GM23338 (cell line): ENCODE measurements around the gene PLEKHN1.

ENCODE experiments used
- CREB1 ChIP-seq: fragments of 250-450 bp; sonication (Bioruptor Pico); IDR thresholded peaks from 2 replicates; pipeline ENCODE4 v1.5.0; 2020; ENCODE audit warnings: low read depth, mild to moderate bottlenecking, moderate library complexity
- CTCF ChIP-seq, 2 experiments: fragments of 200-600 bp in 1 of 2; sonication (generic) in 1 of 2; conservative IDR thresholded peaks; 2 replicates each; pipeline versions ENCODE4 v1.5.1 to v1.6.1; 2016 to 2017; ENCODE audit warnings: antibody characterized with exemption in 2 of 2, low read depth in 2 of 2, mild to moderate bottlenecking in 2 of 2, moderate library complexity in 1 of 2
- EZH2 ChIP-seq: fragments of 200-600 bp; sonication (generic); IDR thresholded peaks from one replicate; pipeline ENCODE4 v1.8.0; 2017; ENCODE audit warnings: antibody characterized with exemption, mild to moderate bottlenecking, low read depth; ENCODE audit not compliant: unreplicated experiment
- EZH2phosphoT487 ChIP-seq: fragments of 200-600 bp; sonication (generic); IDR thresholded peaks from one replicate; pipeline ENCODE4 v1.8.1; 2018; ENCODE audit warnings: antibody characterized with exemption; ENCODE audit not compliant: unreplicated experiment
- JUNB ChIP-seq: IDR thresholded peaks from one replicate; pipeline ENCODE4 v1.6.1; 2016; ENCODE audit warnings: antibody characterized with exemption; ENCODE audit not compliant: unreplicated experiment
- NANOG ChIP-seq: IDR thresholded peaks from 2 replicates; pipeline ENCODE4 v1.6.1; 2016; ENCODE audit warnings: antibody characterized with exemption, borderline replicate concordance
- POLR2AphosphoS5 ChIP-seq: IDR thresholded peaks from 2 replicates; pipeline ENCODE4 v1.6.1; 2016; ENCODE audit warnings: antibody characterized with exemption, low read depth
- REST ChIP-seq: IDR thresholded peaks from one replicate; pipeline ENCODE4 v1.6.1; 2018; ENCODE audit warnings: antibody characterized with exemption; ENCODE audit not compliant: unreplicated experiment
- ZNF331 ChIP-seq: fragments of 250-450 bp; sonication (Bioruptor Pico); IDR thresholded peaks from 2 replicates; pipeline ENCODE4 v1.5.0; 2020; ENCODE audit warnings: low read depth, mild to moderate bottlenecking, moderate library complexity

- no peak for TF ChIP-seq EZH2
- TF ChIP-seq CTCF (conservative IDR thresholded peaks at IDR 0.05; ENCODE audit: low read depth in 2 of 2) = no peak
- TF ChIP-seq POLR2AphosphoS5 = no peak
- no peak for TF ChIP-seq CREB1
- TF ChIP-seq JUNB = no peak
- TF ChIP-seq EZH2phosphoT487 = no peak
- no peak for TF ChIP-seq REST
- TF ChIP-seq NANOG = no peak
- TF ChIP-seq ZNF331 (CRISPR knock-in tag) = no peak
Measured at GRCh38 chr1:1004420-1004779, 38.1 kb downstream of the PLEKHN1 start.
